ENCODE data around the gene SHISAL2B.
"Not testable (repeated sequence)": the region's sequence is repeated elsewhere in the genome, so short reads cannot be mapped to it uniquely, and the experiment has no call there.

Gene SHISAL2B

DNA sequence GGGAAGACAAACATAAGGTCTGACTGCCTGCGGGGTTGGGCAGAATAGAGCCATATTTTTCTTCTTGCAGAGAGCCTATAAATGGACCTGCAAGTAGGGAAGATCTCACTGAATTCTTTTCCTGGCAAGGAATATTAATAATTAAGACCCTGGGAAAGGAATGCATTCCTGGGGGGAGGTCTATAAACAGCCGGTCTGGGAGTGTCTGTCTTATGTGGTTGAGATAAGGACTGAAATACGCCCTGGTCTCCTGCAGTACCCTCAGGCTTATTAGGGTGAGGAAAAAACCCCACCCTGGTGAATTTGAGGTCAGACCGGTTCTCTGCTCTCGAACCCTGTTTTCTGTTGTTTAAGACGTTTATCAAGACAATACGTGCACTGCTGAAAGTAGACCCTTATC lies 6.1 kb downstream of the SHISAL2B start:
- not testable (repeated sequence) for DNase-seq (ENCODE audit: low read depth in 2 of 2)

DNA sequence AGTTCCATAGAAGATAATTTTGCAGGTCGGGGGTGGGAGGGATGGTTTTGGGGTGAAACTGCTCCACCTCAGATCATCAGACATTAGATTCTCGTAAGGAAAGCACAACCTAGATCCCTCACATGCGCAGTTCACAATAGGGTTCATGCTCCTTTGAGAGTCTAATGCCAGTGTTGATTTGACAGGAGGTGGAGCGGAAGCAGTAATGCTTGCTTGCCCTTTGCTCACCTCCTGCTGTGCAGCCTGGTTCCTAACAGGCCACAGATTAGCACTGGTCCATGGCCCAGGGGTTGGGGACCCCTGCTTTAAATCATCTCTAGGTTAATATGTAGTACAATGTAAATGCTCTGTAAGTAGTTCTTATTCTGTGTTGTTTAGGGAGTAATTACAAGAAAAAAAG lies 10.5 kb downstream of the SHISAL2B start:
- no peak for DNase-seq (ENCODE audit: low read depth in 2 of 2)

DNA sequence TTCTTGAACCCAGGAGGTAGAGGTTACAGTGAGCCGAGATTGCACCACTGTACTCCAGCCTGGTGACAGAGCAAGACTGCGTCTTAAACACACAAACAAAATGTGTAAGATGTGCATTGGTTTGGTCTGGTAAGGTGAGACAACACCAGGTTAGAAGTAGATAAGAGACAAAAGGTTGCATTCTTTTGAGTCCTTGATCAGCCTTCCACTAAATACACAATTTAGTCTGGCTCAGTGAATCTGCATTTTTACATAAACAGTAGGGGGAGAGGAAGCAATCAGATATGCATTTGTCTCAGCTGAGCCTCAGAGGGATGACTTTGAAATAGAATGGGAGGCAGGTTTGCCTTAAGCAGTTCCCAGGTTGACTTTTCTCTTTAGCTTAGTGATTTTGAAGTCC lies 15.8 kb downstream of the SHISAL2B start:
- DNase-seq (ENCODE audit: low read depth in 2 of 2) = not testable (repeated sequence)

DNA sequence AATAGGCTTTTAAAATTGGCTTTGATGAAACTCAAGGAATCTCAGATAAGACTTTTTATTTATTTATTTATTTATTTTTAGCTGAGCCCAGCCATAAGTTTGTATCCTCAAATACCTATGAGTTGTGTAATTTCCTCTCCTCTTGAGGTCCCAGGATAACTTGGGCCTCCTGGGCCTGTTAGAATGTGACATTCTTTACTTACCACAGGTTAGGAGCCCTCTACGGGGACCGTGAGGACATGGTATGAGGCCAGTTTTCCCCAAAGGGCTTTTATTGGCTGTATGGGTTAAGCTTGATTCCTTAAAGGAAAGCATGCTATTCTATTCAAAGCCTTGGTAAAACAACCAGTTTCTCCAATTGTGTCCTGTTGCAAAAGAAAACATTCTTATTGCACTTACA lies 16.9 kb downstream of the SHISAL2B start:
- DNase-seq (ENCODE audit: low read depth in 2 of 2) = no peak

DNA sequence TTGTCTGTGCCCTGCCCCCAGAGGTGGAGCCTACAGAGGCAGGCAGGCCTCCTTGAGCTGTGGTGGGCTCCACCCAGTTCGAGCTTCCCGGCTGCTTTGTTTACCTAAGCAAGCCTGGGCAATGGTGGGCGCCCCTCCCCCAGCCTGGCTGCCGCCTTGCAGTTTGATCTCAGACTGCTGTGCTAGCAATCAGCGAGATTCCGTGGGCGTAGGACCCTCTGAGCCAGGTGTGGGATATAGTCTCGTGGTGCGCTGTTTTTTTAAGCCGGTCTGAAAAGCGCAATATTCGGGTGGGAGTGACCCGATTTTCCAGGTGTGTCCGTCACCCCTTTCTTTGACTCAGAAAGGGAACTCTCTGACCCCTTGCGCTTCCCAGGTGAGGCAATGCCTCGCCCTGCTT lies 24.2 kb downstream of the SHISAL2B start:
- not testable (repeated sequence) for DNase-seq (ENCODE audit: low read depth in 2 of 2)

DNA sequence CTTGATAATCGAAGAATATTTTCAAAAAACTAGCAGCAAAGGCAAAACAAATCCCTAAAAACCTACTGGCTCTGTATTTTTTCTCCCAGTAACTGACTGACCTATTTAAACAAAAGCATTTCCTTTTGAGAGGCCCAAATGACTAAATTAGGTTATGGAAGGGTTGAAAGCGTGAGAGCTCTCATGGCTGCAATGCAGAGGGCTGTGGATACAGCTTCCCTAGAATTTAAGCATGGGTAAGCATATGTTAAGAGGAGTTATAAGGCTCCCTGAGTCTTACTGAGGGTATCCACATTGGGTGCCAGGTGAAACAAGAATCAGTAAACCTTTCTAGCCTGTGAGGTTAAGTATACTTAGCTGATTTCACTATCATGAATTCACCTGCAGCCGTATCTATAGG lies 32.3 kb downstream of the SHISAL2B start:
- no peak for DNase-seq (ENCODE audit: low read depth in 2 of 2)

DNA sequence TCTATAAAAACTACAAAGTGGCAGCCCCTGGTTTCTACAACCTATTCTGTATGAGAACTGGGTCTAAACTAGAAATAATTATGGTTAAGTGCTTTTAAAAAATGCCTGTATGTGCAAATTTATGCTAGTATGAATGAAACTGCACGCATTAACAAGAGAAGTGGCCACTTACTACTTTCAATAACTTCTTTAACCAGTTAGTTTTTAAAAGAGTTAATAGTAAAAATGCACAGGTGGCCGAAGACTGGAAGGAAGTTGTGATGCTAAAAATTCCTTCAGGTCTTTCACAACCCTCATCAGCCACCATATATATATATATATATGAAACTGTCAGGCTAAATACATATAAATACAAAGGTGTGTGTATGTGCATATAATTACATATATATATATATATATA lies 36.8 kb downstream of the SHISAL2B start:
- no peak for DNase-seq (ENCODE audit: low read depth in 2 of 2)

DNA sequence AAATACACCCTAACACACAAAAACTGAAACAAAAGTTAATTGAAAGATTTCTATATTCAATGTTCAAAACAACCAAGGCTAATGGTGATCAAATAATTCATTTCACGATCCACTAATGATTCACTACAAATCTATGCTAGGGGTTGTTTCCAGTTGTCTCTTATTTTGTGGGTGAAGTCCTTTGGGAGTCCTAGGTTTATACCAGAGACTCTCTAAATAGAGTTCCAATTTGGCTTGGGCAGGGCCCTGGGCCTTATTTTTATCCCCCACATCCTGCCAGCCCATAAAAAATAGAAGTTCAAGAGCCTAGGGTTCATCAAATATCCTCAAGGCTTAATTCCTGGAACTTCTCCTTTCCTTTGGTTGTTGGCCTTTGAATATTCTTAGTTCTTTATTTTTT lies 52.1 kb downstream of the SHISAL2B start:
- no peak for DNase-seq (ENCODE audit: low read depth in 2 of 2)

DNA sequence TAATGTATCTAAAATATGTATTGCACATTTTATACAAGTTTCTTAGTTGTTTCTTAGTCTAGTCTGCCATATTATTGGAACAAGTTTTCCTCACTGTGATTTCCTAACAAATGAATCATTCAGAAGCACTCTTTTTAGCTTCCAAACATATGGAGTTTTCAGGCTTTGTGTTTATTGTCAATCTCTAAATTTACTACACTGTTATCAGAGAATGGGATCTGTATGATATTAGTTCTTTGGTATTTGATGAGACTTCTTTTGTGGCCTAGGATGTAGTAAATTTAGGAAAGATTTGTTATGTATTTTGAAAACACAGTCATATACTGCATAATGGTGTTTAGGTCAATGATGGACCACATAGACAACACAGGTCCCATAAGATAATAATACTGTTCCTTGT lies 52.5 kb downstream of the SHISAL2B start:
- DNase-seq (ENCODE audit: low read depth in 2 of 2) = no peak

DNA sequence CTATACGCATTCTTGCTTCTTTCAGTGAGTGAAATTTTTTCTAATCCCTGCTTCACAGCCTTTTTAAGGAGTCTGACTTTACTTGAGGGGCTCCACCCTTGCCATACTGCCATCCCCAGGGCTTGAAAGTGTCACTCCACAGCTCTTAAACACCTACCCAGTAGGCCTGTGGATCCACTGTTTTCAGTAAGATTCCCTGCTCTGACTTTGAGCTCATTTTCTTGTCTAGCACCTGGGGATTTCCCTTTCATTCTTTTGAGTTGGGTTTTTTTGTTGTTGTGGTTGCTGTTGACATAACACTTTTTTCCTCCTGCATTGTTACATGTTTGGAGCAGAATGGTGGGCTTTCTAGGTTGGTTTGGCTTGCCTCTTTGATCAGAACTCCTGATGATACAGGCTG lies 54.6 kb downstream of the SHISAL2B start:
- no peak for DNase-seq (ENCODE audit: low read depth in 2 of 2)

DNA sequence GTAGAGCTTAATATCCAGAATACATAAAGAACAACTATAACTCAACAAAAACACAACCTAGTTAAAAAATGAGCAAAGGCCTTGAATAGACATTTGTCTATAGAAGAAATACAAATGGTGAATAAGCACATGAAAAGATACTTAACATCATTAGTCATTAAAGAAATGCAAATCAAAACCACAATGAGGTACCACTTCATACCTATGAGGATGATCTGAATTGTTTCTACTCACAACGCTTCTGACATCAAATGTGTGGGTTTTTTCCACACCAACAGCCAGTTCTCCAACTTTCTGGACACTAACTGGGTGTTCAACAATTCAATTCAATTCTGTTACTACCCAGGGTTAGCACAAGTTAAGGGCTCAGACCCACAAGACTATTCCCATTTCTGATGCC lies 56.1 kb downstream of the SHISAL2B start:
- DNase-seq (ENCODE audit: low read depth in 2 of 2) = no peak

DNA sequence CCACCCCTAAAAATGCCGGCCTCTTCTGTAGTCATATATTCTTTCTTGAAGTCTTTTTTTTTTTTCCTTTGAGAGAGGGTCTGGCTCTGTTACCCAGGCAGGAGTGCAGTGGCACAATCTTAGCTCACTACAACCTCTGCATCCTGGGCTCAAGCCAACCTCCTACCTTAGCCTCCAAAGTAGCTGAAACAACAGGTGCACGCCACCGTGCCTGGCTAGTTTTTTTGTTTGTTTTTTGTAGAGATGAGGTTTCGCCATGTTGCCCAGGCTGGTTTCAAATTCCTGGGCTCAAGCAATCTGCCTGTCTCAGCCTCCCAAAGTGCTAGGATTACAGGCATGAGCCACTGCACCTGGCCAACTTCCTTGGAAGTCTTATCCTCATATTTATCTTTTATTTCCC lies 59.1 kb downstream of the SHISAL2B start:
- DNase-seq (ENCODE audit: low read depth in 2 of 2) = no peak

DNA sequence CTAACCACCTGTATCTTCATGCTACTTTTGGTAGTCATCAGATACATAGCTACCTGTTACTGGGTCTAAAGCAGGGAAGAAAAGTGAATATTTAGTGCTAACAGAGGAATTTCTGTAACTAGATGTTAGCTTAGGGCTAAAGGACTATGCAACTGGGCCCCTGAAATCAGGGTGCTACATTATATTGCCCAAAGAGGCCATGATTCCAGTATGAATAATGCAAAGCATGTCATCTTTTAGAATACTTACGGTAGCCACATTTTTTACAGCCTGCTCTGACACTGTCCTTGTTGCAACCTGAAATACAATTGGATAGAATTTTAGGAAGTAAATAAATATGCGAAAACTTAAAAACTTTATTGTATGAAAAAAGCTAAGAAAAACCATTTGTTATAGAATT lies 63.8 kb downstream of the SHISAL2B start:
- no peak for DNase-seq (ENCODE audit: low read depth in 2 of 2)

DNA sequence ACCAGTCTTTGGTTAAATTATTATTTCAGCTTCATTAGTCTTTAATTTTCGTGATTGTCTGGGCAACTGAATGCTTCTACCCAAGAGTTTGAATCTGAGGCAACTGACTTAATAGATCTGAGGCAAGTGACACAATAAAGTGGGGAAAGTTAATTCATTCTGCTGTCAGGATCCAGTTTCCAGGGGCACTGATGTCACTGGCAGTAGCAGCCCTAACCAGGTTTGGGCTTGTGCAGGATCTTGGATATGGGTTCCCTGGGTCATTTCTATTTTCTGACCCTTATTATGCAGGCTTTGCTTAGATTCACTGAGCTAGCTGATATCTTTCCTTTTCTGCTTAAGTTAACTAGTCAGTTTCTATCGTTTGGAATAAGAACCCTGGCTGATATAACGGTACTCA lies 68.6 kb downstream of the SHISAL2B start:
- DNase-seq (ENCODE audit: low read depth in 2 of 2) = no peak

DNA sequence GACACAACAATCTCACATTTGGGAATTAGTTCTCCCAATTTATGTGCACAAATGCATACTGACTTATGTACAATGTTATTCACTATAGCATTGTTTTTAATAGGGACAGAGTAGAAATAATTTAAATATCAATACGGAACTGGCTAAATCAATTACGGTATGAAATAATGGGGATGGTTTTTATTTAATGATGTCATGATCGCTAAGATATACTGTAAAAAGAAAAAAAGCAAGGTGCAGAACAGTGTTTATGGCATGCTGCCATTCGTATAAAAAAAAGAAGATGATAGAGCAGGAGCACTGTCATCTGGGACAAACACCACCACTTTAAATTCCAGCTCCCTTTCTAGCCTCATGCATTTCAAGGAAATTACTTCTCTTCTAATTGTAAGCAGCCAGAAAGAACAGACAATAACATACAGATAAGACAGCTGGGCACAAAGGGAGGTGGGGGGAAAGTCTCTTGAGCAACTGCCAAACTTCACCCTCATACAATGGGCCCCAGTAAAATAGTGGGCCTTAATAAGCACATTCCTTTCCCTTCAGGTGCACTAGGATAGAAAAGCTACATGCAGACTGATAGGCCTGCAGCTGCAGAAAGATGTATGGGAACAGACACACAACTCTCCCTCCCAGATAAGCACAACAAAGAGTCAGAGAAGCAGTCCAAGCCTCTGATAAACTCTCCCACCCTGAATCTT lies 69.8 kb downstream of the SHISAL2B start:
- DNase-seq (ENCODE audit: low read depth in 2 of 2) = no peak

DNA sequence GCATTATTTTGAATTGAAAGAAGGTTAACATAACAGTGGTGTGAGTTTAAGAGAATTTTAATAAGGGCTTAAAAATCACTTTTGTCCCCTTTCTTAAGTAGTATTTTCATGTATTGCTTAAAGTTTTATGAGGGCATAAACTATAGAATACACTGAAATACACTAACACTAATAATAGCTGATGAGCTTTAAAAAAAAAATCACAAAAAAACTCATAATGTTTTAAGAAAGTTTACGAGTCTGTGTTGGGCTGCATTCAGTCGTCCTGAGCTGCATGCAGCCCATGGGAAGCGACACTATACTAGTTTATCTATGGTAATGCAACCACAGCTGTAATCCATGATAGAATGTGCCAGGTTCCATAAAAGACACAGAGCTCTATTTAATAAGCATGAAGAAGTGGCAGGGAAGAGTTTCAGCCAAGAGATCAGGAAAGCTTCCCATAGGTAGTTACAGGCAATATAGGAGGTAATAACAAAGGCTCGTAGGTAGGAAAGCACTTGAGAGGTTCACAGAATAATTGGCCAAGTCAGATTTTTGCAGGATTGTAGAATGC lies 73.7 kb downstream of the SHISAL2B start:
- DNase-seq (ENCODE audit: low read depth in 2 of 2) = no peak

DNA sequence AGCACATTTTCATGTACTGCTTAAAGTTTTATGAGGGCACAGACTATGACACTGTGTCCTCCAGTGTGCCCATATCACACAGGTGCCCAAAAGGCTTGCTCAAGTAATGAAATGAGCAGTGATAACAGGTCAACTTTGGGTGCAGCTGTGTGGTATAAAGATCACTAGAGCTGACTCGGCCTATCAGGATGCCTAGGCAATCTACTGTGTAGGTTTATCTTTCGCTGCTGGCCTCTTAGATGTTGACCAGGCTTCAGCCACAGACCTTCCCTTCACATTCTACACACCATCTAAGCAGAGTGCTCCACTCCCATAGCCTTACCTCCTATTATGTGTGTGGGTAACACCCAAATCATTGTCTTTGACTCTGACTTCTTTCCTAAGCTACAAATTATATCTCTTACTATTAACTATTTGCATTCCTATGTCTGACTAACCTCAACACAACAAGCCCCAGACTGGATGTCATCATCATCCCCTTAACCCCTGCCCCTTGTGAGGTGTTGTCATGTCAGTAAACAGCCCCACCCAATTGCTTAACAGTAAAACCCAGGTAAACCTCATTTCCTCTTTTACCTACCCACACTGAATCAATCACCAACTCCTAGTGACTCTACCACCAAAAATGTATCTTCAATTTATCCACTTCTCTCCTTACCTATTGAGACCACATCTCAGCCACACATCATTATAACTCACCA lies 75.7 kb downstream of the SHISAL2B start:
- DNase-seq (ENCODE audit: low read depth in 2 of 2) = no peak

DNA sequence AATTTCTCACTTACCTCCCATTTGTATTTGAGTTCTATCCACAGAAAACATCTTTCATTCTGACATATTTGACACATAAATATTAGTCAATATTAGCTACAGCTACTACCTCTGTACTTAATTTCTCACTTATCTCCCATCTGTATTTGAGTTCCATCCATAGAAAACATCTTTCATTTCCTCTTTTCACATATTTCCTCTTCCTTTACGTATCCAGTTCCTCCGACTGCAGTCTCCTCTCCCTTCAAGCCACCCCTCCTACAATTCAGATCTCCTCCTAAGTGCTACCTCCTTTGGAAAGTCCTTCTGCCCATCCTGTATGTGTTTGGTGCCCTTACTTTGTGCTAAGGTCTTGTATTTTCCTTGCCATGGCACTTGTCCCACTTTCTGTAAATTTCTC lies 76.6 kb downstream of the SHISAL2B start:
- DNase-seq (ENCODE audit: low read depth in 2 of 2) = no peak
